ENCODE data around the gene STAM.

DNA sequence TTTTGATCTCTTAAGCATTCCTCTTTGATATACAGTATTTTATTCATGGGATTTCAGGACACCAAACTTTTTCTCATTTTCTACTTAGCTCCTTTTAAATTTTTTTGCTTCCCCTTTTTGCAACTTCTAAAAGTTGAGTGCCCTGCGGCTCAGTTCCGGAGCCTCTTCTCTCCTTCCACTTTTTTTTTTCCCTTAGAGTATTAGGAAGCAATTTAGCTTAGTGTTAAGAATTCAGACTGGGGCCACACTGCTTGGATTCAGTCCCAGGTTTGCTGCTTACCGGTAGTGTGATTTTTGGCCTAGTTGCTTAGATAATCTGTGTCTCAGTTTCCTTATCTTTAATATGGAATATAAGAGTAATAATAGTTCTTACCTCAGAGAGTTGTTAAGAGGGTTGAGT is 3.4 kb downstream of the STAM start:
- TF ChIP-seq TARDBP (IDR thresholded peaks at IDR 0.05) (no peak), SUZ12 (IDR thresholded peaks at IDR 0.05) (no peak), FOXA1 (IDR thresholded peaks at IDR 0.05) (no peak), BHLHE40 (IDR thresholded peaks at IDR 0.05; ENCODE audit: borderline replicate concordance) (no peak), CTBP1 (IDR thresholded peaks at IDR 0.05; ENCODE audit: borderline replicate concordance) (no peak), HDGF (IDR thresholded peaks at IDR 0.05; ENCODE audit: borderline replicate concordance) (no peak), ARNT (IDR thresholded peaks at IDR 0.05) (no peak), LEF1 (IDR thresholded peaks at IDR 0.05; ENCODE audit: borderline replicate concordance) (no peak), FOXM1 (IDR thresholded peaks at IDR 0.05; ENCODE audit: borderline replicate concordance) (no peak)

Data from HEK293T (cell line).